ENCODE results near the gene RDH8.

Gene RDH8

GRCh38 chr19:10068205-10068604 lies 54.9 kb downstream of the RDH8 start:
- TF ChIP-seq CTCF (conservative IDR thresholded peaks at IDR 0.05; ENCODE audit: control insufficient read depth, insufficient read depth, low read depth, low read length), result no peak
- no peak for DNase-seq (ENCODE audit: low read depth)
- H3K4me3 ChIP-seq (ENCODE audit: control insufficient read depth, low read depth, low read length), result no peak overlapping the region

- DNase-seq (ENCODE audit: low read depth), result peak; percentile 35
- H3K4me3 ChIP-seq (ENCODE audit: control insufficient read depth, low read depth, low read length), result no peak overlapping the region
- no peak for TF ChIP-seq CTCF (conservative IDR thresholded peaks at IDR 0.05; ENCODE audit: control insufficient read depth, insufficient read depth, low read depth, low read length)
Observed at GRCh38 chr19:10069046-10069445, 55.8 kb downstream of the RDH8 start.

GRCh38 chr19:10070730-10071446 lies 57.6 kb downstream of the RDH8 start:
- no peak overlapping the region for H3K4me3 ChIP-seq (ENCODE audit: control insufficient read depth, low read depth, low read length)
- DNase-seq (ENCODE audit: low read depth), result no peak
- no peak for TF ChIP-seq CTCF (conservative IDR thresholded peaks at IDR 0.05; ENCODE audit: control insufficient read depth, insufficient read depth, low read depth, low read length)

Measured in fibroblast of mammary gland (primary cell).